Activated CD4-positive, alpha-beta T cell treated with anti-CD3 and anti-CD28 coated beads, Interleukin-2, Interleukin-4, amounts not matched to agents 100 ng/mL and 50 ng/mL, durations not matched to agents 16 hours and 8 hours (primary cell): Measurements from ENCODE around the gene TEX48.

Experiments
- DNase-seq: peaks from one replicate; pipeline ENCODE4 v3.0.0-alpha.2; 2020; ENCODE audit warnings: low spot score

TEX48 gene

GRCh38 chr9:114666851-114667250 lies 15.1 kb downstream of the TEX48 start:
- DNase-seq = no peak

GRCh38 chr9:114666401-114666800 lies 15.6 kb downstream of the TEX48 start:
- no peak for DNase-seq

- DNase-seq = no peak
These were observed 17.8 kb downstream of the TEX48 start for GRCh38 chr9:114664181-114664580.

- DNase-seq = peak; percentile 75
These were observed 19.7 kb downstream of the TEX48 start for GRCh38 chr9:114662081-114662989.

GRCh38 chr9:114657705-114658104 lies 24.3 kb downstream of the TEX48 start, which contains the start of gene TEX53:
Gene TEX53 (minus strand): TSS chr9:114657805. CDS start chr9:114657774, 31 bp downstream.
- no peak for DNase-seq

GRCh38 chr9:114656301-114656700 lies 25.7 kb downstream of the TEX48 start:
- no peak for DNase-seq

- DNase-seq = no peak
These were observed 26.3 kb downstream of the TEX48 start for GRCh38 chr9:114655689-114656088.

- DNase-seq = peak; percentile 86
These were observed 28.3 kb downstream of the TEX48 start for GRCh38 chr9:114653556-114654159.

- DNase-seq = peak; percentile 9
These were observed 29.0 kb downstream of the TEX48 start for GRCh38 chr9:114652776-114653555.

GRCh38 chr9:114643896-114644295 lies 38.1 kb downstream of the TEX48 start:
- no peak for DNase-seq

GRCh38 chr9:114643001-114643400 lies 39.0 kb downstream of the TEX48 start:
- DNase-seq = no peak

GRCh38 chr9:114641967-114642366 lies 40.0 kb downstream of the TEX48 start:
- no peak for DNase-seq

GRCh38 chr9:114638404-114638803 lies 43.6 kb downstream of the TEX48 start:
- no peak for DNase-seq

GRCh38 chr9:114634387-114634786 lies 47.6 kb downstream of the TEX48 start:
- DNase-seq = no peak

- no peak for DNase-seq
These were observed 48.4 kb downstream of the TEX48 start for GRCh38 chr9:114633438-114634089.

- DNase-seq = no peak
These were observed 50.8 kb downstream of the TEX48 start for GRCh38 chr9:114631166-114631565.

GRCh38 chr9:114629563-114630090 lies 52.4 kb downstream of the TEX48 start:
- DNase-seq = no peak

GRCh38 chr9:114627553-114627952 lies 54.4 kb downstream of the TEX48 start:
- no peak for DNase-seq

- no peak for DNase-seq
These were observed 55.5 kb downstream of the TEX48 start for GRCh38 chr9:114626415-114627020.

- DNase-seq = no peak
These were observed 57.3 kb downstream of the TEX48 start for GRCh38 chr9:114624677-114625076.

GRCh38 chr9:114621975-114622609 lies 59.9 kb downstream of the TEX48 start:
- DNase-seq = no peak
